COLO668 (cell line): ENCODE results near the gene P3H4.
"Not testable (repeated sequence)": the region's sequence is repeated elsewhere in the genome, so short reads cannot be mapped to it uniquely, and the experiment has no call there.

Source experiments
- DNase-seq: peaks from one replicate; lab custom pipeline; 2025; ENCODE audit not compliant: unreplicated experiment; lab: John Stamatoyannopoulos, UW

The P3H4 gene

DNA sequence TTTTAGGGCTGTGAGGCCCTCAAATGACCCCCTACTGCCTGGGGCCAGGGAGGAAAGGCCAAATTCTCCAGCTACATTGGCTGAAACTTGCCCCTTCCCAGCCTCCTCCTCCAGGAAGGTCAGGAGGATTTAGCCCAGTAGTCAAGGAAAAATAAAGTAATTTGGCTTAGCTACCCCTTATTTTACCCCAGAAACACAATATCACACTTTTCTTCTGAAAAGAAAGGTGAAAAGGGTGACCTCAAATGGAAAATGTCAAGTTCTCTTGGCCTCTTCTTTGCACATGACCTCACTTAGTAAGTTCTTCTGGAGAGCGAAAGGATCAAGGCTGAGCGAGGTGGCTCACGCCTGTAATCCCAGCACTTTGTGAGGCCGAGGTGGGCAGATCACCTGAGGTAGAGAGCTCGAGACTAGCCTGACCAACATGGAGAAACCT is 17.2 kb downstream of the P3H4 start:
- no peak for DNase-seq

DNA sequence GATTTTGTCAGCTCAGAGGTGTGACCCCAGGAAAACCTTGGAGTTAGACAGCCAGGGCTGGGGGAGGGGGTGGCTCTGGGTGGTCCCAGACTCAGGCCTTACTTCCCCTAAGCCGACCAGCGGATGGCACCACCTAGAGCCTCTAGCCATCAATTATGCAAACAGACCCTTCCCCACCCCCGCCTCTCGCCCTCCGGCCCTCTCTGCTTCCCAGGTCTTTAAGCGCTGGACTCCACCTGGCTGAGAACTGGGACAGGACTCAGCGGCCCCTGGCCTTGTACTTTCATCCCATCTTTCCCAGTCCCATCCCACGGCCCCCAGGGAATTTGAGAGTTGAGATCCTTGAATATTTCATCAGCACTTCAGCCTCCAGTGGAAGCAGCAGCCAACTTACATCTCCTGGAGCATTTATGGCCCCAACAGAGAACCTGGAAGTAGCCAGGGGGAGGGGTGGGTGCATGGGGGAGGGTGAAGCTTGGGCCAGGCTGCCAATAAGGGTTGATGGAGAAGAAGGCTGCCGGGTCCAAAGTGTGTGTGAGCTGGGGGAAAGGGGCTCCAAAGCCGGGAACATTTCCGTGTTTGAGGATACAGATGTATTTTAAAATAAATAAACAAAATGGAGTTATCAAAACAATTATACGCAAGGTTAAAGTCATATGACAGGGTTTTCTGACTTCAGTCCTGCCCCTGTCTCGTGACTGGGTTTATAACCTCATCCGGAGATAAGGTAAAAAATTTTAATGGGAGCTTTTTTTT is 17.8 kb downstream of the P3H4 start:
- no peak for DNase-seq

DNA sequence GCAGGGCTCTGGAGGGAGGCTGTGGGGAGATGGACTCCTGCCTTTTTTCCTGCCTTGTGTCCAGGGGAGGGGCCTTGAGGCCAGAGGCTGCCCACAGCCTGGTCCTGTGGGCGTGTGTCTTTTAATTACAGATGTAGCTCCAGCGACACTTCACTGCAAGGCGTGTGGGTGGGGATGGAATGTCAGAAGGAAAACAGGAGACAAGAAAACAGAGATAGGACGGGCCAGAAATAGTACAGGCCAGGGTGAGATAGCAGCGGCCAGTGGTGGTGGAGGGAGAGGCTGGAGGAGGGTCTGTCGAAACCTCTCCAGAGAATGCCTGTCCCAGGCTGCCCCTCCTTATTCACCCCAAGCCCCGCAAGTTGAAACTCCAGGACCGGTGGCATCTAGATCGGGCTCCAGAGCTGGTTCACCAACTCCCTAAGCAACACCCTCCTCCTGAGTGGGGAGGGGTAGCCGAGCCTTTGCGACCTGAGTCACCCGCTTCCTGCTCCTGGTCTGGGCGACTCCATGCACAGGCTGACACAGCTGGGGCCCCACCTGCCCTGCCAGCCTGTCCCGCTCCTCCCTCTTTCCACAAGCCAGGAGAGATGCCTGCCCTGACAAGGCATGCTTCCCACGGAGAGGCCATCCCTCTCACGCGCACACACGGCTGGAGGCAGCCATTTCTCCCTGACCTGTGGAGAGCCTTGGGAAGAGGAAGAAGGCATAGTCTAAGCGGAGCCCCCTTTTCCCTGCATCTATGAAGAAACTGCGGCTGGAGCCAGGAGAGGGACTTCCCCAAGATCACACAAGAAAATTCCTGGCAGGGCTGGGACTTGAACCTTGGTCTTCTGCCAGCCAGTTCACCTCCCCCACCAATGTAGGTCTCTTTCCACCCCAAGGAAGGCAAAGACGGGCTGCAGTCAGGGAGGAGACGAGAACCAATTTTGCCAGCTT is 18.6 kb downstream of the P3H4 start:
- peak; percentile 62 for DNase-seq

DNA sequence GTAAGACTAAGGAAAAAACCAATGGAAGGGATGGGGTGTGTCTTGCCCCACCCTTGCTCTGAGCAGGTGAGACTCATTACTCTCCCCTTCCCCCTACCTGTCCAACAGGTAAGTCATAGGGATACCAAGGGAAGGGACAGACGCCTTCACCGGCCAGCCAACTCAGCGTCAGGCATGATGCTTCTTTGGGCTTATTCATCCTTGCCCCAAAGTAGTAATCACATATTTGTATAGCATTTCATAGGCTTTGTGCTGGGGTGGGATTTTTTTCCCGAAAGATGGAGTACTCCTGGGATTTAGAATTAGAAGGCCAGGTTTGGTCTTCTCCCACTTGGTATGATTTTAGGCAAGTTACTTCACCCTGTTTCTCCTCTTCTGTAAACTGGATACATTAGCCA is 24.7 kb downstream of the P3H4 start:
- no peak for DNase-seq

DNA sequence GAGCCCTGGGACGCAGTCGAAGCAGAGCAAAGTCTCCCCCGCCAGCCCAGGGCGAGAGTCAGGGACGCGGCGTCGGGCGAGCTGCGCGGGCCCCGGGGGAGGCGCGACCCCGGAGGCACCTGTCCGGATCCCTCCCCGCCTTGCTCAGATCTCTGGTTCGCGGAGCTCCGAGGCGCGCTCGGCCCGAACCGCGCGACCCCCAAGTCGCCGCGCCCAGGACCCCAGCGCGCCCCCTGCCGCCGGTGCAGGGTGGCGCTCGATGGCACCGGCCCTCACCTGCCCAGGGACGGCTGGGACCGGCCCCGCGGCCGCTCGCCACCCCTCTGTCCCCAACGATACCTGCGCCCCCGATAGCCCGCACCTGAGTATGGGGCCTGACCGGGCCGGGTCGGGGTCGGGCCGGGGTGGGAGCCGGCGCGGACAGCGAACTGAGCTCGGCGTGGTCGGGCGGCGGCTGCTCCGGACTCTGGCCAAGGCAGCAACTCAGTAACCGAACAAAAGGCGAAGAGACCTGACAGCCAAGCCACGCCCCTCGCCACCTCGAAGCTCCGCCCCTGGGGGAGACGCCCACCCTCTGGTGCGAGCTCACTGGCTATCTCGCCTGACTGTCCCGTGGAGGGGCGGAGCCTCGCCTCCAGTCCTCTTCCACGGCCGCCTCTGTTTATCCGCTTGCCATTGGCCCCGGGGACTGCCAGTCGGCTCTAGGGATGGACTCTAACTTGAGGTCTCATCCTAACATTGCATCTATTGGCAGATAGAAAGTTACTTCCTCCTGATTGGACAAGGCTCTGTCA is 25.3 kb downstream of the P3H4 start, which contains the start of gene JUP:
JUP (minus strand) TSS at position 485 of the 794 bp plus-strand sequence. CDS start 14,857 bp downstream, outside the sequence.
- DNase-seq, result peak; percentile 97

DNA sequence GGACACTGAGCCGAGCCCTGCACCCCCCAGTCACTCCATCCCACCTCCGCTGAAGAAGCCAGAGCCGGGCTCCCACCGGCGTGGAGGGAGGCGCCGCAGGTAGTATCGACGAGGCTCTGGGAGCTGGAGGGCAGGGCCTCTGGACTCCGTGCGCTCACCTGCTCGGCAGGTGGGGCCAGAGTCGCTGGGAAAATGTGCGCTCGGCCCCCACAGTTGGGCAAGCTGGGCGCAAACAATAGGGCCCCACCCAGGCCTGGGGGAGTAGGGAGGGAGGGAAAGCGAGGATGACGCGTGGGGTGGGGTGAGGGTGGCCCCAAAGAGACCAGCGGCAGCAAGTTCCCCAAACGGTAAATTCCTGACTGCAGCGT is 25.9 kb downstream of the P3H4 start:
- peak; percentile 80 for DNase-seq

DNA sequence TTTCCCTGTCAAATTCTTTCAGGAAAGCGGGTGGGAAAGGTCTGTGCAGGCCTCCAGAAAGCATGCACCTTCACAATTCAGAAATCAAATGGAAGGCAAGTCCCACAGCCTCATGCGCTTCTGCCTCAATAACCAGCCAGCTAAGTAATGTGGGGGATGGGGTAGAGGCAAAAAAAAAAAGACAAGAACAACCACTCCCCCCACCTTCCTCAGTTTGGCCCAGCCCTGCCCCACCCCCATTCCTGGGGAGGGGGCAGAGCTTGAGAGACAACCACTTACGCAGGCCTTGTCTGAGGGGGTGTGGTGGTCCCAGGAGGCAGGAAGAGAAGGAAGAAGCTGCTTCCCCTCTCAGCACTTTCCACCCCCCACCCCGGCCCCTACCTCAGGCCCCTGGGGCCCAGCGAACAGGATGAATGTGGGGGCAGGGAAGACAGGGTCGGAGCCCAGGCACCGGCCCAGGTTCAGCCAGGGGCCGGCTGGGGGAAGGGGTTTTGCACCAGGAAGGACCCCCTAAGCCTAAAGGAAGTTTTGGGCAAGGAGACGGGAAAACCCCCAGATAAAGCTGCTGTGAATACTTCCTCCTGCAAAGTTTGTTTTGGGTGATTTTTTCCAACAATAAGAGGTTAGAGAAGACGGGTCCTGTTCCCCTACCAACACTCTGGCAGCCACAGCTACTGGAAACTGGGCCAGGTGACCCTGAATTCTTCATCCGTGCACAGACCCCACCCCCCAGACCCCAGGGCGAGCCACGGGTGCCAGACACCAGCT is 26.5 kb downstream of the P3H4 start:
- peak; percentile 2 for DNase-seq

DNA sequence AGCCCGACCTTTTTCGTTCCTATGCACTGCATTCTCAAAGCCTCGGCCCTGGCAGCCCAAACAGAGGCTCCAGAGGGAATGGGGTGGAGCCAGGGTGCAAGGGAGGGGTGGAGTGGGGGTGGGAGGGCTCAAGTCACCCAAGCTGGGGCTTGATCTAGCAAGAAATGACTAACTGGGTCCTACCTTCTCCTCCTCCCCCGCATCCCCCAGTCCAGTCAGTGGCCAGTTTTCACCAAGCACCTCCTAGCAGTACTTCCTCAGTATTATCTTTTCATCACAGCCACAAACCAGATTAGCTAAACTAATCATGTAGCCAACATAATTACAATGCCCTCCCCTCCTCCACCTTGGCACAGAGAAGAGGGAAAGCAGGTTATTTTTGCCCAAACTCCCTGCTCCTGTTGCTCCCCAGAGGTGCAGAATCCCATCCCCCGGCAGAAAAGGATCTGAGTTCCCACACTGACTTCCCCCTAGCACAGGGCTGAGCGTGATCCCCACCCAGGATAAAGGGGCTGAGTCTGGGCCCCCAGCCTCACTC is 27.5 kb downstream of the P3H4 start:
- no peak for DNase-seq

DNA sequence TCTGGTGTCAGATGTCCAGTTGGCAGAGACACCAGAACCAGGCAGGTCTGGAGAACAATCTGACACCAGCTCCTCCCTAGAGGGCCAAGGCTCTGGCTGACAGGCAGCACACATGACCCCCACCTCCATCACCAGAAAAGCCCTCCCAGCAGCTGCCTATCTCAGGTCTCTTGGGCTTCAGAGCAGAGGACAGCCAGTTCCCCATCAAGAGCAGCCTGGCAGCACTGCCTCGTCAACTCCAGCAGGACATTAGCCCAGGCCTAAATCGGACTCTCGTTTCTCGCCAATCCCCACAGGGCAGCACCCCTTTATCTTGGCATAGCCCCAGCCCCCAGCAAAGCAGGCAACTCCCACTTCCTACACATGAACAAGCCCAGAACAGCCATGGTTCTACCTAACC is 29.6 kb downstream of the P3H4 start:
- no peak for DNase-seq

DNA sequence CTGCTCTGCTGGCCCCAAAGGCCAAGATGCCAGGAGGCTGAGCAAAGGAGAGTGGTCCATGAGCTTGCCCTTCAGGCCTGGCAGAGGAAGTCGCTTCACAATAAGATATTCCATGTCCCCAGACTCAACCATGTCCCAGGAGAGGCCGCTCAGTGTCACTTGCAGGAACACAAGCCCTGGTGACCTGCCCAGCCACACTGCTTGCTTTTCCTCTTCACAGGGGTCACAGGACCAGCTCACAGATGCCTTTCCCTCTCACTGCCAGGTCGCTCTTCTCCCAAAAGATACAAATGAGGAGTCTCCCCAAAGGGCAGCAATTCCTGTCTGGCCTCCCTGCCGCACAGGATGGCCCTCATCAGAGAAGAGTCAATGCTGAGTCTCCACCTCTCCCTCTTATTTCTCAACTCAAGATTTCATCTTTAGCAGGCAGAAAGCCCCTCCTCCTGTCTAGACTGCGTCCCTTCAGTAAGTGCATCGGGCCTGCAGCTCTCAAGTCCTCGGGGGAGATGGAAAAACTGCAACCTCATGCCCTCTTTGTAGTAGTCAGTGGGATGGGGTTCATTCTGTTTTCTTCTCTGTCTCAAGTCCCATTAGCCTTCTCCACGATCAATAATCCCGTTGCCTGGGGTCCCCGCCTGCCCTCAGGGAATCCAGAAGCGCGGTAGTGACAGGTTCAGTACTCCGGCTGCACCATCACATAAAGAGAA is 30.2 kb downstream of the P3H4 start:
- no peak for DNase-seq

DNA sequence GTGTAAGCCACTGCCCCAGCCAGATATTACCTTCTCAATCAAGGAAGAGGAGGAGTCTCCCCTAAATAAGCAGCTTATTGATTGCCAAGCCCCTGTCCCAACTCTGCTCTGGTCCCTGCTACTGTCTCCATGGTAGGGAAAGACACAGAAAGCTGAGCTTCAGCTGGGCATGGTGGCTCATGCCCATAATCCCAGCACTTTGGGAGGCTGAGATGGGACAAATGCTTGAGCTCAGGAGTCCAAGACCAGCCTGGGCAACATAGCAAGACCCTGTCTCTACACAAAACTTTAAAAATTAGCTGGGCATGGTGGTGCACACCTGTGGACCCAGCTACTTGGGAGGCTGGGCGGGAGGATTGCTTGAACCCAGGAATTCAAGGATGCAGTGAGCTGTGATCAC is 31.8 kb downstream of the P3H4 start:
- DNase-seq, result no peak

DNA sequence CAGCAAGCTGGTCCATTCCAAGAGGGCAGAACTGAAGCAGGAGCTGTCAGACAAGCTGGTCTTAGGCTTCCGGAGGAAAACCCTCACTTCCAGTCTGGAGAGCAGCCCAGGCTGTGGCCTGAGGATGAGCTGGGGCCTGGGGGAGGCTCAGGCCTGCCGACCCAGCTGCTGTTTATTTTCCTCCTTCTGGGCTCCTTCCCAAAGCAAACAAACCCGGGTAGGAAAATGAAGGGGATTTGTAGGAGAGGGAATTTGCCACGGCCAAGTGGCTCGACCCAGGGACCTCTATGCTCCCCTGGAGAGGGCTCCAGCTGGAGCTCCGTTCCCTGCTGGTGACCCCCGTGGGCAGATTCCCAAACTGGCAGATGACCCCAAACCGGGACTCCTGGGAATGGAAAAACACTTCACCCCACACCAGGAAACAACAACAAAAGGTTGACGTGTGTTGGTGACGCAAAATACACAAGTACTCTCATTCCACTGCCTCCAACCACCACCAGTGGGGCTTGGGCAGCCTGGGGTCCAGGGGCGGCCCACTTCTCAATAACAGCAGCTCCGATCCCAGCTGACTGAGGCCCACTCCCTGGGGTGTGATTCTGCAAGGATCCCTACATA is 34.1 kb downstream of the P3H4 start:
- DNase-seq, result peak; percentile 69

DNA sequence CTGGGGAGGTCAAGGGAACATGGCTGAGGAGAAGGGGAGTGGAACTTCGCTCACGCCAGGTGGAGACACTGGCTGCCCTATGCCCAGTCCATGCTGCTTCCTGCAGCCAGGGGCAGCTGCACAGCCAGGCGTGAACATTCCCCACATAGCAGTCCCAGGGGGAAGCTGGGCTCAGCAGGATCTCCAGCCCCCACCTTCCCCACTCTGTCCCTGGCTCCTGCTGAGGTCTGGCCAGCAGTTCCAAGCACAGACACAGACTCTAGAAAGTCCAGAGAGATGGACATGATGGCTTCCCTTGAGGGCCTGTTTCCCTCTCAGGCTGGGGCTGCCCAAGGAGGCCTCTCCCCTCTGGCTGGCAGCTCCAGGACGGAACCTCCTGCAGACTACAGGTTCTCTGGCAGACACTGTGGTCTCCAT is 34.6 kb downstream of the P3H4 start:
- DNase-seq, result peak; percentile 56

DNA sequence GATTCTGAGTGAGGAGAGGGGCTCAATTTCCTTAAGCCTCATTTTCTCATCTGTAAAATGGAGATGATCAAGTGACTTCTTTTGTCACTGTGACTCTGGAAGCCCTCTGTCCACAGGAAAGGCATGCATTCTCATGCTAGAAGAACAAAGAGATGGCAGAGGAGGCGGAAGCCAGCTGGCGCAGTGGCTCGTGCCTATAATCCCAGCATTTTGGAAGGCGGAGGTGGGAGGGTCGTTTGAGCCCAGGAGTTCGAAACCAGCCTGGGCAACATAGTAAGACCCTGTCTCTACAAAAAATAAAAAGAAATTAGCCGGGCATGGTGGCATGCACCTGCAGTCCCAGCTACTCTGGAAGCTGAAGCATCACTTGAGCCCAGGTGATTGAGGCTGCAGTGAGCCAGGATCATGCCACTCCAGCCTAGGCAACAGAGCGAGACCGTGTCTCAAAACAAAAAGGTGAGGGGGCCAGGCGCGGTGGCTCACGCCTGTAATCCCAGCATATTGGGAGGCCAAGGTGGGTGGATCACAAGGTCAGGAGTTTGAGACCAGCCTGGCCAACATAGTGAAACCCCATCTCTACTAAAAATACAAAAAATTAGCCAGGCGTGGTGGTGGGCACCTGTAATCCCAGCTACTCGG is 35.4 kb downstream of the P3H4 start:
- DNase-seq, result not testable (repeated sequence)

DNA sequence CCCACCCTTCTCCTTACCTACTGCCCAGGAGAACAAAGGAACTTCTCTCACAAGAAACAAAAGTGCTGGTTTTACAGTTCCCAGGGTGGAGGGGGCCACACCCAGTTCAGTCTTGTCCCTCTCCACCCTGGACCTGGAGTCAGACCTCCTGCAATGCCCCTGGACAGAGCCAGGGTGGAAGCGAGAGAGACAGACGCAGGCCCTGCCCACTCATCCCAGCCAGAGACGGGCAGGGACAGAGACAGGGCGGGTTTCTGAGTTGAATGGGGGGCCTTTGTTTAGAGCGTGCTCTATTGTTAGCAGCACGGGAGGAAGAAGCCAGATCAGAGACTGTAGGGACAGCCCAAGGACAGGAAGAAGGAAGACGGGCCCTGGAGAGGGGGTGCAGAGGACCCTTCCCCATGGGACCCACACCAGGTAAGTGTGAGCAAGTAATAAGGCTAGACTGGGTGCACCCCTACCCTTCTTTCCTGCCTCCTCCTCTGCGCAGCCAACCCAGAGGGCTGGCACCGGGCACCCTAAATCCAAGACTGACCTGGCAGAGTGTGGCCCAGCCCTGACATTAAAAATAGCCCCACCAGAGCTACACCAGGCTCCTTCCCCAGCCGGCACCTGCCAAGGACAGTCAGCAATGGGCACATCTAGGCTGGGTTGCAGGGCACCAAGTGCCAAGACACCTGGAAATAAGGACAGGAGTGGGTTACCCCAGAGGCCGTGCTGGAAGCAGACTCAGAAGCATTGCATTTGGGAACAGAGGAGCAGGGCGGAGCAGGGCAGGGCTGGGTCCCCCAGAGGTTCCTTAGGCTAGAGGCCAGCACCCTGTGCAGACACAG is 36.1 kb downstream of the P3H4 start:
- DNase-seq, result no peak

DNA sequence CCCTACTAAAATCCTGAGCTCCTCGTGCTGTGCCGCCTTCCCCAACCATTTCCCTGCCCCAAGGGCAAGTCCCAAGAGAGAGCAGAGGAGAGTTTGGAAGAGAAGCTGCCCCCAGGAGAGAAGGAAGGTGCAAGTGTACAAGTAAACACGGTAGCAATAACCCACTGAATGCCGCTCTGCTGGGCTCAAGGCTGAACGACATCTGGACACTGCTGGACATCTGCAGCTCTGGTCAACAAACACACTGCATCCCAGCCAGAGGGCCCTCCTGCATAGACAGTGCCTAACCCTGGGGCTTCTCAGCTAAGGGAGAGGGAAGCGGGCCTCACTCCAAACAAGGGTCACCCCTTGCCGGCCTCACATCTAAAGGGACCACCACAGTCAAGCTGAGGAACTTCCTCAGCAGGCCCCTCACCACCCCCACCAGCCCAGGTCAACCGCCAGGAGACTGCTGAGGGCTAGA is 38.0 kb downstream of the P3H4 start:
- no peak for DNase-seq

DNA sequence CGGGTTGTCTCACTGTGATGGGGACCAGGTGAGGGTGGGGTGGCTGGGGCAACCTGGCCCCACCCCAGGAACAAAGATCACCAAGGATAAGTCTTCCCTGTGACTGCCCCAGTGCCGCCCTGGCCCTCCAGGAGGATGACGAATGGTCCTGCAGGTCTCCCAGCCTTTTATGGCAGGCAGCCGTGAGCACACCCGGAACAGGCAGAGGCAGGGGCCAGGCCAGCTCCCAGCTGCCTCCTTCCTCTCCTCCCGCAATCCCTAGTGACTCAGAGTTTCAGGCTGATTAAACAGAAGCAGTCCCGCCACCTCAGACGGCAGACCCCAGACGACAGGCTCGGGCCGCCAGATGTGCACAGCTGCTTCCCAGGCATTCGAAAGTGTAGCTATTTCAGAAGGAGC is 38.6 kb downstream of the P3H4 start:
- peak; percentile 68 for DNase-seq
